ENCODE measurements around the gene FAM204A. TPM values are rescaled to one million over a fixed set of nuclear protein-coding genes. Genes with fewer than 3 reads are reported as not detected.

Gene FAM204A
- total RNA-seq, 1 experiment from 2014 or later = 27.3 TPM

- ATAC-seq (no peak), DNase-seq (no peak)
- CTCF ChIA-PET = no interaction called here
- no peaks in the 10 kb centered on the region for H3F3A ChIP-seq (ENCODE audit: low read length, unreplicated experiment)
- H3K4me3 ChIP-seq (ENCODE audit: low read length) = no peak overlapping the region
- H3K4me2 ChIP-seq (ENCODE audit: low read length) = no peak overlapping the region
- H3K27me3 ChIP-seq (ENCODE audit: low read length) = peaks cover 92% of the 10 kb centered on the region
- no peaks in the 10 kb centered on the region for H3K9me2 ChIP-seq (replicated peaks; ENCODE audit: low read length)
- H3K9ac ChIP-seq (ENCODE audit: low read length) = no peak overlapping the region
- no peak overlapping the region for H2AFZ ChIP-seq (ENCODE audit: low read length)
- POLR2A ChIA-PET (ENCODE audit: unreplicated experiment) = no interaction called here
- no peaks in the 10 kb centered on the region for H3K9me3 ChIP-seq (ENCODE audit: low read length)
- no peaks in the 10 kb centered on the region for H3K79me2 ChIP-seq (ENCODE audit: low read length)
- H3K4me1 ChIP-seq (ENCODE audit: insufficient read depth, low read length) = no peaks in the 10 kb centered on the region
- H3K36me3 ChIP-seq (ENCODE audit: low read depth, low read length) = no peaks in the 10 kb centered on the region
- H3K27ac ChIP-seq (ENCODE audit: low read length) = no peak overlapping the region
- BruUV-seq (replicated peaks) = no TSS peak
- no peak for TF ChIP-seq CTCF (conservative IDR thresholded peaks at IDR 0.05; ENCODE audit: low read depth, low read length)
- TF ChIP-seq EZH2phosphoT487 (IDR thresholded peaks at IDR 0.05; ENCODE audit: borderline replicate concordance, low read length) = no peak
- no peak for TF ChIP-seq EZH2 (IDR thresholded peaks at IDR 0.05; ENCODE audit: low read length, unreplicated experiment)
- no peaks in the 10 kb centered on the region for H4K20me1 ChIP-seq (ENCODE audit: low read length)
- intact Hi-C loops (cut with micrococcal nuclease) = loop anchor here (10.0 kb wide), 1 partner anchor 169 kb away; no protein-coding TSS in a partner anchor
Observed at GRCh38 chr10:118255355-118255754, 86.8 kb downstream of the FAM204A start.

- Histone ChIP-seq H3F3A (ENCODE audit: low read length, unreplicated experiment) (no peaks in the 10 kb centered on the region), H2AFZ (ENCODE audit: low read length) (no peak overlapping the region), H3K9ac (ENCODE audit: low read length) (no peak overlapping the region), H3K27ac (ENCODE audit: low read length) (no peak overlapping the region), H3K27me3 (ENCODE audit: low read length) (peaks cover 92% of the 10 kb centered on the region), H3K9me2 (replicated peaks; ENCODE audit: low read length) (no peaks in the 10 kb centered on the region), H3K9me3 (ENCODE audit: low read length) (no peaks in the 10 kb centered on the region), H3K79me2 (ENCODE audit: low read length) (no peaks in the 10 kb centered on the region), H4K20me1 (ENCODE audit: low read length) (no peaks in the 10 kb centered on the region), H3K4me3 (ENCODE audit: low read length) (no peak overlapping the region), H3K36me3 (ENCODE audit: low read depth, low read length) (no peaks in the 10 kb centered on the region), H3K4me2 (ENCODE audit: low read length) (no peak overlapping the region), H3K4me1 (ENCODE audit: insufficient read depth, low read length) (no peaks in the 10 kb centered on the region)
- DNase-seq (no peak), ATAC-seq (no peak)
- intact Hi-C loops (cut with micrococcal nuclease) = loop anchor here (10.0 kb wide), 1 partner anchor 170 kb away; no protein-coding TSS in a partner anchor
- CTCF ChIA-PET = no interaction called here
- TF ChIP-seq EZH2phosphoT487 (IDR thresholded peaks at IDR 0.05; ENCODE audit: borderline replicate concordance, low read length) (no peak), EZH2 (IDR thresholded peaks at IDR 0.05; ENCODE audit: low read length, unreplicated experiment) (no peak), CTCF (conservative IDR thresholded peaks at IDR 0.05; ENCODE audit: low read depth, low read length) (no peak)
- BruUV-seq (replicated peaks) = no TSS peak
- POLR2A ChIA-PET (ENCODE audit: unreplicated experiment) = no interaction called here
Observed at GRCh38 chr10:118254654-118255053, 87.5 kb downstream of the FAM204A start.

- DNase-seq (no peak), ATAC-seq (no peak)
- no peaks in the 10 kb centered on the region for H3K9me2 ChIP-seq (replicated peaks; ENCODE audit: low read length)
- intact Hi-C loops (cut with micrococcal nuclease) = loop anchor here (10.0 kb wide), 1 partner anchor 171 kb away; no protein-coding TSS in a partner anchor
- H3K36me3 ChIP-seq (ENCODE audit: low read depth, low read length) = no peaks in the 10 kb centered on the region
- H3K4me2 ChIP-seq (ENCODE audit: low read length) = no peak overlapping the region
- H2AFZ ChIP-seq (ENCODE audit: low read length) = no peak overlapping the region
- H4K20me1 ChIP-seq (ENCODE audit: low read length) = no peaks in the 10 kb centered on the region
- H3F3A ChIP-seq (ENCODE audit: low read length, unreplicated experiment) = no peaks in the 10 kb centered on the region
- no peaks in the 10 kb centered on the region for H3K4me1 ChIP-seq (ENCODE audit: insufficient read depth, low read length)
- no peak overlapping the region for H3K9ac ChIP-seq (ENCODE audit: low read length)
- TF ChIP-seq EZH2 (IDR thresholded peaks at IDR 0.05; ENCODE audit: low read length, unreplicated experiment) (no peak), EZH2phosphoT487 (IDR thresholded peaks at IDR 0.05; ENCODE audit: borderline replicate concordance, low read length) (no peak), CTCF (conservative IDR thresholded peaks at IDR 0.05; ENCODE audit: low read depth, low read length) (no peak)
- no peaks in the 10 kb centered on the region for H3K9me3 ChIP-seq (ENCODE audit: low read length)
- peaks cover 92% of the 10 kb centered on the region for H3K27me3 ChIP-seq (ENCODE audit: low read length)
- no peak overlapping the region for H3K4me3 ChIP-seq (ENCODE audit: low read length)
- CTCF ChIA-PET = no interaction called here
- no TSS peak for BruUV-seq (replicated peaks)
- H3K79me2 ChIP-seq (ENCODE audit: low read length) = no peaks in the 10 kb centered on the region
- no peak overlapping the region for H3K27ac ChIP-seq (ENCODE audit: low read length)
- POLR2A ChIA-PET (ENCODE audit: unreplicated experiment) = no interaction called here
Observed at GRCh38 chr10:118253397-118253796, 88.7 kb downstream of the FAM204A start.
